SH-SY5Y (cell line): ENCODE measurements around the gene CPLX3.

Experiments
- GATA2 ChIP-seq: IDR thresholded peaks from 2 replicates; pipeline ENCODE4 v1.6.1; 2011; ENCODE audit warnings: mild to moderate bottlenecking, low read depth, low read length
- GATA3 ChIP-seq: IDR thresholded peaks from 2 replicates; pipeline ENCODE4 v1.6.1; 2011; ENCODE audit warnings: low read depth, mild to moderate bottlenecking, low read length, moderate library complexity

DNA sequence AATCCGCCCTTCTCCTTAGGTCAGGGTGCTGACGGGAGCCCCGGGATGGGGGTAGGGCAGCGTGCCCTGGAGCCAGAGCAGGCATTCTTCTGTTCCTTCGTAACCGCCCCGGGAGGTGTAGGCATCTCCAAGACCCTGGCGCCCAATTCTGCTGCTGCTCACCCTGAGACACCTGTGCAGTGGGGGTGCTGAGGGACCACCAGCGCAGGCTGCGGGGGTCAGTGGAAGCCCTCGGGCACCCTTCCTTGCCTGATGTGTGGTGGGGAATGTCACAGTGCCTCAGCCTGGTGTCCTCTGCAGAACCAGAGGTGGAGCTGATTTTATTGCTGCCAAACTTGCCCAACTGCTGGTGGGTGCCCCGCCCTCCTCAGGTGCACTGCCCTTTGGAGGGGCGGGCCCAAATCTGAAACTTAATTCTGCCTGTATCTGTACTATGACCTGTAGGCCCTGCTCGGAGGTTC, 37.2 kb upstream of the CPLX3 start:
- no peak for TF ChIP-seq GATA2
- no peak for TF ChIP-seq GATA3
